CD4-positive, alpha-beta T cell treated with Interleukin-6 for 4 hours (primary cell): ENCODE measurements around the gene GTF2H3.

Experiments used
- DNase-seq: peaks from one replicate; pipeline ENCODE4 v3.0.0-alpha.2; 2020; ENCODE audit warnings: mixed read lengths

GTF2H3 gene

DNA sequence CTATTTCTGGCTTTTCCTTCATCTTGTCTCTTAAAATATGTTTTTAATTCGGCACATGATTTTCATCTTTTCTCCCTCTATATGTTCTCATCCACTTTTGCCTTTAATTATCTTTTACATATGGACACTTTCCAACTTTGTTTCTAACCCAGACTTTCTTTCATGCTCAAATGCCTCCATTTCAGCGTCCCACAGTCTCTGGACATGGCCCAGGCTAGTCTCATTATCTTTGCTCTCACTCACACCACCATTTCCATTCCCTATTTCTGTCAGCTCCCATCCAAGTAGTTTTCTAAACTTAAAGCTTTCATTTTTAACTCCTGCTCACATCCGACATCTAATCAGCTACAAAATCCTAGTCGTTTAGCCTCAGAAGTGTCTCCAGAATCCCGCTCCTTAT, 14.8 kb downstream of the GTF2H3 start:
- no peak for DNase-seq

DNA sequence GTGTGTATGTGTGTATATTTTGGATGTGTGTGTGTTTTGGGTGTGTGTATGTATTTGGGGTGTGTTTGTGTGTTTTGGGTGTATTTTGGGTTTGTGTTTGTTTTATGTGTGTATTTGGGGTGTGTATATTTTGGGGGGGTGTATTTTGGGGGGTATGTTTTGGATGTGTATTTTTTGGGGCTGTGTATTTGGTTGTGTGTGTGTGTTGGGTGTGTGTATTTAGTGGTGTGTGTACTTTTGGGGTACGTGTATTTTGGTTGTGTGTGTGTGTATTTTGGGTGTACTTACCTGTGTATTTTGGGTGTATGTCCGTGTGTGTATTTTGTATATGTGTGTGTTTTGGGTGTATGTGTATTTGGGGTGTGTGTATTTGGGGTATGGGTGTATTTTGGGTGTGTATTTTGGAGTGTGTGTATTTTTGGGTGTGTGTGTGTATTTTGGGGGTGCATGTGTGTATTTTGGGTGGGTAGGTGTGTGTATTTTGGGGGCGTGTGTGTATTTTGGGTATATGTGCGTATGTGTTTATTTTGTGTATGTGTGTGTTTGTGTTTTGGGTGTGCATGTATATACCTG, 20.6 kb downstream of the GTF2H3 start:
- no peak for DNase-seq

DNA sequence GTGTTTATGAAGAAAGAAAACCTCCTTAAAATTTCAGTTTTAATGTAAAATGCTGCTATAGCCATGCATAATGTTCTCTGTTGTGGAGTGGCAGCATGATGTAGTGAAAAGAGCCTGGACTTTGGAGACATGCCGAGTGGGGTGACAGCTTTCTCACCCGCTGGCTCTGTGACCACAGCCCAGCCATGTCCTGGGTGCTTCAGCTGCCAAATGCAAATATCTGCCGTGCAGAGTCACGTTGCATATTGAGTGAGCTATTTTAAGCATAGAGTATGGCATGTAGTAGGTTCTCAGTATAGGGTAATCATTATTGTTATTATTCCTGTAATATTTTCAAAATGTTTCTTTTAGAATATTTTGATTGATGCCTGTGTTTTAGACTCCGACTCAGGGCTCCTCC, 21.8 kb downstream of the GTF2H3 start:
- DNase-seq = no peak

DNA sequence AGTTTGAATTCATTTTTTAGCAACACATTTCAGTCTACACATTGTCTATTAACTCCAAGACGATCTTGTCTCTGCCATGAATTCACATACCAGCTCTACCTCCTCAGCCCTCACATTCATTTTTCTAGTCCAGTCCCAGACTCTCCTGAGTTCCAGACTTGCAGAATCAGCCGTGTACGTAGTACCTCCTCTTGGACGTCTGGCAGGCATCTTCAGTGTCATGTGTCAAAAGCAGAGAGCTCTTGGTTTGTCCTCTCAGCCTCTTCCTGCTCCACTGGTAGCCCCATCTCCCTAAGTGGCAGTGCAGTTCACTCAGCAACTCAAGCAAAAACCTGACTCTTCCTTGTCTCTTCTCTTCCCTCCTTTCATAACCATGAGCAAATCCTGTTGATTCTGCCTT, 22.8 kb downstream of the GTF2H3 start:
- DNase-seq = no peak

DNA sequence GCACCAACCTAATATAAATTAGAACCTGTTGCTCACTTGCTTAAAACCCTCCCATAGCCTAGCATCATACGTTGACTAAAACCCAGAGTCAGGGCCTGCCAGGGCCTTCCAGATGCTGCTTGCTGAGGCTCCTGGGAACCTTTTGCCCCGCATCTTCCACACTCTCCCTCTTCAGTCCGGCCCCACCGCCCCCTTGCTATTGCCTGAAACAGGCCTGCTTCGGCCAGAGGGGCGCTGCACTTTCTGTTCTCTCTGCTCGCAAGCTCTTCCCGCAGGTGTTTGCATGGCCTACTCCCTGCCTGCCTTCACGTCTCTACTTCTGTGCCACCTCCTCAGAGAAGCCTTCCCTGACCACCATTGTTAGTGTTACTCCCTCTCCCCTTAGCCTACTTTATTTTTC, 23.6 kb downstream of the GTF2H3 start:
- no peak for DNase-seq

DNA sequence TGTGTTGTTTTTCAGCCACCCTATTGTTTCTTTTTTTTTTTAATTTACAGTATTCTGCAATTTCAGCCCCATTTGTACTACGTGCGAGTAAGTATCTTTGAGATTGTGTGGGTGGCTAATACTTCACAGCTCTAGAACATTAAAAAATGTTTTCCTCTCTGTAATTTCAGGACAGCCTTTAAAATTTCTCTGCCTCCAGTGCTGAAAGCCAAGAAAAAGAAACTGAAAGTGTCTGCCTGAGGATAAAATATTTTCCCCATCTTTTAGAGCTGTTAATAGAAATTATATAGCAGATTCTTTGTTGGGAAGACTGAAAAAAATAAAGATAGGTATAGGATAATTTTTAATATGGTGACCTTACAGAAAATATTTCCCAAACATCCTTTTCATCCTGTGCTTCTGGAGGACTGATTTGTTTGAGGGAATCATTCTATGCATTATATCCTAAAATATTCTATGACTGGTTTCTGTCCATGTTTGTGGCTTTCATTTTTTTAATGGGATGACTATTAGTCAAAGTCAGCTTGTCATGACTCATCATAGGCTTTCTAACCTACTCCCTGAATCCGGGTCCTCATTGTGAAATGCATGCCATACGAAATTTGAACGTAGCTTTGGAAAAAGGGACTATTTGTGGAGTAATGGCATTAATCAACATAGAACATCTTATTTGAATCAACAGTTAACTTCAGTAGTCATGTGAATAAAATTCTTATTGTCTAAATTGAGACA, 26.5 kb downstream of the GTF2H3 start:
- DNase-seq = no peak

DNA sequence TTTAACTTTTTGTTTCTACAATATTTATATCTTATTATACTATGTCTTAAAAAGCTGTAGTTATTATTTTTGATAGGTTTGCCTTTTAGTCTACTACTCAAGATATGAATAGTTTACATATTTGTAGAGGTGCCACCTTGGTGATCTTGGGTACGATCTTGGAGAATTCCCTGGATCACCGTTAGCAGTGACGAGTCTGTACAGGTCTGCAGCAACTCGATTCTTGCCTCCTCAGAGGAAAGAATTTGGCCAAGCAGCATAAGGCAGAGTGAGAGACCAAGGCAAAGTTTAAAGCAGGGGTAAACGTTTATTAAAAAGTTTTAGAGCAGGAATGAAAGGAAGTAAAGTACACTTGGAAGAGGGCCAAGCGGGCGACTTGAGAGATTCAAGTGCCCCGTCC, 34.1 kb downstream of the GTF2H3 start:
- DNase-seq = no peak

DNA sequence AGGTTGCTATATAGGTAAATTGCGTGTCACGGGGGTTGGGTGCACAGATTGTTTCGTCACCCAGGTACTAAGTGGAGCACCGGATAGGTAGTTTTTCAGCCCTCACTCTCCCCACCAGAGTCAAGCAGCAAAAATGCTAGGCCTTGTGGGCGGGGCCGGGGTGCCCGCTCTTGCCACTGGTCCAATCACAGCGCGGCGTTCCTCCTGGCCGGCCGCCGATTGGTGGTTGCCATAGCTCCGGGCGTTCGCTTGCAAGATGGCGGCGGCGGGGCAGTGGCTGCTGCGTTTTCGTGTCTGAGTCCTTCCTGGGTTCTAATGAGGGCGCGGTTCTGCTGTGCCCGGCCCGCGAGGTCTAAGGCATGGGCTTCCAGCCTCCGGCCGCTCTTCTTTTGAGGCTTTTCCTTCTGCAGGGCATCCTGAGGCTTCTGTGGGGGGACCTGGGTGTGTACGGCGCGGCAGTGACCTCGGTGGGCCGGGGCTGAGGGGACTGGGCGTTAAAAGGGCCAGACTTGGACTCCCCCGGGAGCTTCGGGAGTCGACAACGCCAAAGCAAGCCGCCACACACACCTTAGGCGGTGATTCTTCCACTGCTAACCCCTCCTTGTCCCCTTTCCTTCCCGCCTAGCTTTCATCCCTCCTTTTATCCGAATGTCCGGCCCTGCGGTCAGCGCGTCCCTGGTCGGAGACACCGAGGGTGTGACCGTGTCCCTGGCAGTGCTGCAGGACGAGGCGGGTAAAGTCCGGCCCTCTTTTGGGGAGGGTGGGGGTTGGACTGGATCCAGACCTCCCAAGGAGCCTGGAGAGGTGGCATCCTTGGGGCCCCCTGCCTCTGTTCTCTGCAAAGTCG, 37.5 kb downstream of the GTF2H3 start, which contains the start of gene TCTN2:
Gene TCTN2 (plus strand): TSS at position 232 of the 847 bp plus-strand sequence. CDS start 128 bp downstream, at position 360.
- DNase-seq = peak; percentile 96

DNA sequence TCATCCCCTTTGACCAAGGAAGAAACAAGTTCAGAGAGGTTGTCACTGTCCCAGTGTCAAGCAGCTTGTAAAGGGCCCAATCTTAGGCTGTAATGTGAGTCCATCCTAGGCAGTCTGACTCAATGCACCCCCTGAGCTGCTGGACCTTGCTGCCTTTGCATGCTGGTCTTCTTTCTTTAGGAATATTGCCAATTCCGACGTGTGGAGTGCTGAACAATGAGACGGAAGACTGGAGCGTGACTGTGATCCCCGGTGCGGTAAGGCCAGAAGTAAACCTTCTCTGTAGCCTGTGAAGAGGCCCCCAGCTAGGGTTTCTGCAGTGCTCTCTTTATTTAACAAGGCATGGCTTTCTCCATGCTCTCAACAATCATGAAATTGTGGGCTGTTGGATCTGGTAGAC, 38.2 kb downstream of the GTF2H3 start:
- DNase-seq = no peak

DNA sequence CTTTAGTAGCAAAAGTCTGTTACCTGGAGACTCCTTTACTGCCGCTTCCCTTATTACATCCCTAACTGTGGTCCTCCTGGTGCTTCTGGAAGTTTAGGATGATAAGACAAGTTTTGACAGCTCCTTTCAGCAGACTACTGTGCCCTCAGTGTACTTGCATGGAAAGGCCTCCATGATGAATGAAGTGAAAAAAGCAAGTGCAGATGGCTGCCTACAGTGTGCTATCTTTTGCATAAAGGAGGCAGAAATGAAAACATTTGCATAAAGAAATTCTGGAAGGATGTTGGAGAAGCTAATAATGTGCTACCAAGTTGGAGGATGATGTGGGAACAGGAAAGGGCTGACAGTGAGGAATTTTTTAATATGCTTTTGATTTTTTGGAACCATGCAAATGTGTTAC, 41.8 kb downstream of the GTF2H3 start:
- DNase-seq = no peak

DNA sequence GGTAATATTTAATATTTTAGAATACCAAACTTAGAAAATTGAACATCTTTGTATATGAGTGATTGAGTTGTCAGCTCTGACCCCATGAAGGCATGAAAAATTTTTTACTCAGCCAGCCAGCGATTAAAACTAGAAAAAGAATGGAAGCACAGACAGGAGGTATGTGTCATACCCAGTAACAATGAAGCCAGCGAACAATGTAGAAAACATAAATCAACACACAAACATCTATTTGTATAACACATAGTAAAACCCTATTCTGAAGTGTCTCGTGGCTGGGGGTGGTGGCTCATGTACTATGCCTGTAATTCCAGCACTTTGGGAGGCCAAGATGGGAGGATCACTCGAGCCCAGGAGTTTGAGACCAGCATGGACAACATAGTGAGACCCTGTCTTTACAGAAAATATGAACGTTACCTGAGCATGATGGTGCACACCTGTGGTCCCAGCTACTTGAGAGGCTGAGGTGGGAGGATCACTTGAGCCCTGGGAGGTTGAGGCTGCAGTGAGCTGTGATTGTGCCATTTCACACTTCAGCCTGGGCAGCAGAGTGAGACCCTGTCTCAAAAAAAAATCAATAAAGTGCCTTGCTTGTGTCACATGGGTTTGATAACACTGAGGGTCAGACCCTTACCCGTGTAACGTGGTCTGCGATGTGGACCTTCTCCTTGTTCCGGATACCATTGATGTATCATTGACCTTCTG, 43.1 kb downstream of the GTF2H3 start:
- DNase-seq = no peak

DNA sequence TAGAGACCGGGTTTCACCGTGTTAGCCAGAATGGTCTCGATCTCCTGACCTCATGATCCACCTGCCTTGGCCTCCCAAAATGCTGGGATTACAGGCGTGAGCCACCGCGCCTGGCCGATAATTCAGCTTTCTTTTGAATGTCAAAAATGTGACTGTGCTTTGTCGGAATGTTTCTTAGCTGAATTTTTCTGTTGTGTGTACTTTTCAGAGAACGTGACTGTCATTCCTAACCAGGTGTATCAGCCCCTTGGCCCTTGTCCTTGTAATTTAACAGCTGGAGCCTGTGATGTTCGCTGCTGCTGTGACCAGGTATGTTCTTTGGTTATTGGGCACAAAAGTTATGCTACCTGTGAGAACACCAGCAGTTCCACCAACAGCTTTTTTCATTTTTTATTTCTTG, 45.4 kb downstream of the GTF2H3 start:
- DNase-seq = no peak

DNA sequence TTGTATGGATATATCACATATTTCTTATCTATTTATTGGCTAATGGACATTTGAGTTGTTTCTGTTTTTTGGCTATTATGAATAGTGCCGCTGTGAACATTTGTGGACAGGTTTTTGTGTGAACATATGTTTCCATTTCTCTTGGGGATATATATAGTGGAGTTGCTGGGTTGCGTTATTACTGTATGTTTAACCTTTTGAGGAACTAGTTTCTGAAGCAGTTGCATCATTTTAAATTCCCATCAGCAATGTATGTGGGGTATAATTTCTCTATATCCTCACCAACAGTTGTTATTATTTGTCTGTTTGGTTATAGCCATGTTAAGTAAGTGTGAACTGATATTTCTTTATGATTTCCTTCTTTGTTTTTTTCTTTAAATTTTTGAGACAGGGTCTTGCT, 48.0 kb downstream of the GTF2H3 start:
- DNase-seq = no peak

DNA sequence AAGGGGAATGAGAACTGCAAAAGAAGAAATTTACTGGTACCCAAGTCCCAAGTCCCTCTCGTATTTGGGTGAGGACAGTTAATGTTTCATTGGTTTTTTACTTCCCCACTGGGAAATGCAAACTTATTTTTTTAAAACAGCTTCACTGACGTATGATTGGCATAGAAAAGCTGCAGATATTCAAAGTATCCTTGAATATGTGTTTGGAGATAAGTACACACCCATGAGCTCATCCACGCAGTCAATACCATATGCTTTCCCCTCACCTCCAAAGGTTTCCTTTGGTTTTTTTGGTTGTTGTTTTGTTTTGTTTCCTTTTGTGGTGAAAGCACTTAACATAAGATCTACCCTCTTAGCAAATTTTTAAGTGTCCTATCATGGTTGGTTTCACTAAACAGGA, 50.3 kb downstream of the GTF2H3 start:
- no peak for DNase-seq

DNA sequence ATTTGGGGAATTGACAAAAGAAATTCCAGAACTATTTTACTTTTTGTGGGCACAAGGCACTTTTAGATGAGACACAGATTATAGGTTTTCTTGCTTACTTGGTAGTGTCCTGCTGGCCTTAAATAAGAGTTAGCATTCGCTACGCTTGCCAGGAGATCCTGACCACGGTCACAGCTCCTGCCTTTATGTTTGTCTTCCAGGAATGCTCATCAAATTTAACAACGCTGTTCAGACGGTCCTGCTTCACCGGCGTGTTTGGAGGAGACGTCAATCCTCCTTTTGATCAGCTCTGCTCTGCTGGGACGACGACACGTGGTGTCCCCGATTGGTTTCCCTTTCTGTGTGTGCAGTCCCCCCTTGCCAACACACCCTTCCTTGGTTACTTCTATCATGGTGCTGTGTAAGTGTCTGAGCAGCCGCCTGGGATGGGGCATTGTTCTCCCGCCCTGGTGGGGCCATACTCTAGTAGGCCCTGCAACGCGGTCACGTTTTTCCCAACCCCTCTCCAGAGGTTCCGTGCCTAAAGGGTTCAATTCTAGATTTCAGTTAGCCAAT, 53.1 kb downstream of the GTF2H3 start:
- DNase-seq = no peak

DNA sequence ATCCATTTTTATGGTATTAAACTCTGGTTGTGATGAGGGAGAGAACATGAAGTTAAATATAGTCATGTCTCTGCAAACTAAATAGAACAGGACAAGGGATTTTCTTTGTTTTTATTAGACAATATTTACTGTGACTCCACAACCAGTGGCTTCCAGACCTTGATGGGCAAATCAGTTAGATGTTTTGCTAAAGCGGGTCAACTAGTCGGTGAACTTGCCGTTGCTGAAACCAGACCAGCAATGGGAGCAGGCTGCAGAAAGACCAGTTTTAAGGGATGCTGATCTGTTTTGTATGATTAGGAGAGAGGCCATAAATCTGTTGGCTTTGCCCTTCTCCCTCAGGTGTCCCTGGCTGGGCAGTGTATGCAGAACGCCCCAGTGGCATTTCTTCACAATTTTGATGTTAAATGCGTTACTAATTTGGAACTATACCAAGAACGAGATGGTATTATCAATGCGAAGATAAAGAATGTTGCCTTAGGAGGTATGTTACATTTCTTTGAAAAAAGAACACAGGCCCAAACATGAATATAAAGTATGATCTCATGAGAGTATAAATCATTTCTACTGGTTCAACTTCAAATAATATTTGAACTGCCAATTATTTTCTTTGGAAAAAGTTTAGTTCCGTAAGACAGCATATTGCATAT, 56.7 kb downstream of the GTF2H3 start:
- DNase-seq = no peak

DNA sequence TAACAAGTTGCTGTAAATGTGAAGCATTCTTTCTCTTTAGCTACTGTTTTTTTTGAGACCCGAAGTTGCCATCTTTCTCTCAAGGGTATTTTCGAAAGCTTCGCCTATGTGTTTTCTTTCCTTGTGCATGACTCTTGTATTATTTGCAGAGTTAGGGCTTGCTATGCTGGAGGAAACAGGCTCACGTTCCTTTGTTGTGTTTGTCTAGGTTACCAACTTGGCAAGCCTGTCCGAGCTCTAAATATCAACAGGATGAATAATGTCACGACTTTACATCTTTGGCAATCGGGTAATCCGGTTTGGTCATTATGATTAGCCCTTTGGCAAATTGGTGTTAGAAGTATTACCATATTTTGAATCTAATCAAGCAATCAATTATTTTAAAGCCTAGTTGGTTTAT, 62.6 kb downstream of the GTF2H3 start:
- DNase-seq = no peak

DNA sequence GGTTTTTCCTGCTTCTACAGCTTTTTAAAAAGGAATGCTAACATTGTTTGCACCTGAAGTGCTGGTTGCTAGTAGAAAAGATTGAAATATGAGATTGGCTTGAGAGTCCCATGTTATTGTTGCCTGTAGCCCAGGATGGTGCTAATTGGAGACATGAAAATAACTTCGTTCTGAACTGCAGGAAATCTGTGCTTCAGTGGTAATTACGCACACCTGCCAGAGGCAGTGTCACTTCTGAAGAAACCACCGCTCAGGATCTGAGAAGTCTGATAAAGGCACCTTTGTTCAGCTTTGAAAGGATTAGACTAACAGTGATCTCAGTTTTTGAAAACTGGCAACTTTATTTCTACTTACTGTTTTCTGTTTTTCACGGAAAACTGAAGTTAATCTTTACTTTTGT, 63.0 kb downstream of the GTF2H3 start:
- DNase-seq = no peak

DNA sequence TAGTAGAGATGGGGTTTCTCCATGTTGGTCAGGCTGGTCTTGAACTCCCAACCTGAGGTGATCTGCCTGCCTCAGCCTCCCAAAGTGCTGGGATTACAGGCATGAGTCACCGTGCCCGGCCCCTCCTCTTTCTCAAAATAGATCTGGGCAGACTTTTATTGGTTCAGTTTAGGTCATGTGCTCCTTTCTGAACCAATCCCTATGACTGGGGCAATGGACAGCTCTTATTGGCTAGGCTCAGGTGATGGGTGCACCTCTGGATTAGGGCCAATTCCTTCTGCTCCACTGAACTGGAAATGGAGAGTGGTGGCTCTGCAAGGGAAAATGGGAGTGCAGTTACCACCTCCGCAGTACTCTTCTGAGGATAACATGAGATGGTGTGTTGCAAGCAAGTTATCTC, 72.3 kb downstream of the GTF2H3 start:
- no peak for DNase-seq

DNA sequence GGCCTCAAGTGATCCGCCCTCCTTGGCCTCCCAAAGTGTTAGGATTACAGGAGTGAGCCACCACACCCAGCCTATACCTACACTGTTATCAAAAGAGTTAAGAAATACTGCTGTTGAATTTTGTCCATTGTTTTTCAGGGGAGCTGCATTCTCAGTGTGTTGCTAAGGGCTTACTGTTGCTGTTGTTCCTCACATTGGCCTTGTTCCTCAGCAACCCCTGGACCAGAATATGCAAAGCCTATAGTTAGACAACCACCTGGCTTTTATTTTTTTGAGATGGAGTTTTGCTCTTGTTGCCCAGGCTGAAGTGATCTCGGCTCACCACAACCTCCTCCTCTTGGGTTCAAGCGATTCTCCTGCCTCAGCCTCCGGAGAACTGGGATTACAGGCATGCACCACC, 73.8 kb downstream of the GTF2H3 start:
- DNase-seq = no peak
